HT-29 (cell line): Measurements from ENCODE around the gene CDH4. TPM values are rescaled to one million over a fixed set of nuclear protein-coding genes. Genes with fewer than 3 reads are reported as not detected.
A peak's percentile ranks its signal among the peaks of the same experiment; 100 is the strongest.

ENCODE experiments used
- DNase-seq: peaks from one replicate; pipeline ENCODE4 v3.0.0-alpha.2; 2015; ENCODE audit warnings: low spot score
- total RNA-seq: library from RNA; depleted of rRNA; stranded (reverse); fragments of >200 nt; shearing (Covaris generic); gene quantifications from 2 replicates; pipeline ENCODE4 v1.2.3, GENCODE V29; 2014

CDH4 gene
- total RNA-seq, 1 experiment from 2014 or later, result not detected

GRCh38 chr20:61762886-61763739 is 511.1 kb downstream of the CDH4 start:
- no peak for DNase-seq

DNA sequence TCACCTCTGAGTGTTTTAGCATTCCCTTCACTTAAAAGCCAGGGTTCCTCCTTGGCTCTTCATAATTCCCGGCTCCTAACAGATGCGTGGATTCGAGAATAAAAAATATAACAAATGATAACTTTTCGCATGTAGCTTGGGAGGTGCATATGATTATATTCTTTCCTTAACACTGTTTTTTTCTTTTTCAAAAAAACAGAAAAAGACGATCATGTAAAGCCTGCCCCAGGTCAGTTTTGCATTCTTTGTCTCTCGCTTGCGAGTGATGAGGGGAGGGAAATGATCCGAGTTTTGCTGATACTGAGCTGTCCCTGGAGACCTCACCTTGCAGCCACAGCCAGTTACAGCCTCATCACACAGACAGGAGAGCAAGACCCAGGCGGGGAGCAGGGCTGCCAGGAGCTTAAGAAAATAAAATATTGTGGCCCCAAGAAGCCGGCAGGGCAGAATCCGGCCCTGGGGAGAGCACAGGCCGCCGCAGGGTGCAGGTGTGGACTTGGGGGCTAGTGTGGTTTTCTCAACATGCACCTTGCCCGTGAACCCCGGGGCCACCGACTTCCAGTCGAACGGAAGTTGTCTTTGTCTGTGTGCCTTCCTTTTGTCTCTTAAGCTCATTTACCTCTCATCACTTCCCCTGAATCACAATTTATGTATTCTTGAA is 511.8 kb downstream of the CDH4 start:
- no peak for DNase-seq

GRCh38 chr20:61764471-61765025 is 512.5 kb downstream of the CDH4 start:
- DNase-seq, result no peak

DNA sequence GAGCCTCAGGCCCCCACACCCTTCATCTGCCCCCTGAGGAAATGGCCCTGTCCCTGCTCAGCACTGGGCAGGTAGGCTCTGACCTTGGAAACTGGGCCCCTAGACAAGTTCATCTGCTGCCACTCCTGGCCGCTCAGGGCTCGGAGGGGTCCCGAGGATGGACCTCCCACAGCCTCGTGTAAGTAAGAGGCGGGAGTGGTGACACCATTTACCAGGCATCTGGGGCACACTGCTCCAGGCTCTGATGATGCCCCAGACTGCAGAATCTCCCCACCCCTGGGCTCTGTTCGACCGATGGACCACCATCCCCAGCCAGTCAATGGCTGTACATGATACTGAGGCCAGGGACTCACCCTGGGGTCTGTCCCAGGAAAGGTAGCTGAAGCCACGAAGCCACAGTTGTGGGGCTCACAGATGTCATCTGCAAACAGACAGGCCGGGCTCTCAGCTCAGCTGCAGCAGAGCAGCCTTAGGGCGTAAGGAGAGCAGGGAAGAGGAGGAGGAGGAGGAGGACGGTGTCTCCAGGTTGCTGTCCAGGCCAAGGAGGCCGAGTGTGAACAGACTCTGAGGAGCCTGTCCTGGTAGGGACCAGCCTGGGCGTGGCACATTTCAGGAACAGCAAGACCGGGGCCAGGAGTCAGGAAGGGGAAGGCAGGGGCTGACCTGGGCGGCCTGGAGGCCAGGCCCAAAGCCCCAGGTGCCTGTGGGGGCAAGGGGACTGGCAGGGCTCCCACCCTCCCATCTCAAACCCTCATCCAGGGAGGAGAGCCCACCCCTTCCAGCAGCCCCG is 513.2 kb downstream of the CDH4 start:
- DNase-seq, result no peak

- DNase-seq, result peak; percentile 28
Measured at GRCh38 chr20:61765871-61766654, 514.0 kb downstream of the CDH4 start.

DNA sequence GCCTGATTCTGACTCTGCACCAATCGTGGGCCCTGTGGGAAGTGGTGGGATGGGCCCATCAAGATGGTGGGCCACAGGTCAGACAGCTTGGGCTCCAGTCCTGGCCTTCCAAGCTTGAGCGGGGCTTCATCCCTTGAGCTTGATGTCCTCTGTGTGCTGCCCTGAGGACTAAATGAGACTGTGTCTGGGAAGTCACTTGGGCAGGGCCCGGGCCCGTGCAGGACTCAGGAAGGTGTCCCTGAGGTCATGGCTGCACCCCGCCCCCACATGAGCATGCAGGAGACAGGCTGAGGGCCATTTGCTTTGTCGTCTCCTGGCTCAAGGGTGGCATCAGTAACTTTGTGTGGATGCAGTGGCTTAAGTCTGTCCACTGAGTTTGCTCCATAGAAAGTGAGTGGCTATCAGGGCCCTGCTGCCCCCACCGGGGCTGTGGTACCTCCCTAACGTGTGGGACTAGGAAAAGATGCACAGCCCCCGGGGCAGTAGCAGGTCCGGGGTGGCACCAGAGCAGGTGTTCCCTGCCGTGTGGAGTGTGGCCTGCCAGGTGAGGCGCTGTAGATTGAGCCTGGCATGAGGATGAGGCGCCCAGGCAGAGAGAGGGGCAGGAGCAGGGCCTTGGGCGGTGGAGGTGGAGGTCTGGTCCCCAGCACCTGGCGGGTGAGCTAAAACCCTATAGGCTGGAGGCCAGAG is 515.0 kb downstream of the CDH4 start:
- DNase-seq, result no peak

DNA sequence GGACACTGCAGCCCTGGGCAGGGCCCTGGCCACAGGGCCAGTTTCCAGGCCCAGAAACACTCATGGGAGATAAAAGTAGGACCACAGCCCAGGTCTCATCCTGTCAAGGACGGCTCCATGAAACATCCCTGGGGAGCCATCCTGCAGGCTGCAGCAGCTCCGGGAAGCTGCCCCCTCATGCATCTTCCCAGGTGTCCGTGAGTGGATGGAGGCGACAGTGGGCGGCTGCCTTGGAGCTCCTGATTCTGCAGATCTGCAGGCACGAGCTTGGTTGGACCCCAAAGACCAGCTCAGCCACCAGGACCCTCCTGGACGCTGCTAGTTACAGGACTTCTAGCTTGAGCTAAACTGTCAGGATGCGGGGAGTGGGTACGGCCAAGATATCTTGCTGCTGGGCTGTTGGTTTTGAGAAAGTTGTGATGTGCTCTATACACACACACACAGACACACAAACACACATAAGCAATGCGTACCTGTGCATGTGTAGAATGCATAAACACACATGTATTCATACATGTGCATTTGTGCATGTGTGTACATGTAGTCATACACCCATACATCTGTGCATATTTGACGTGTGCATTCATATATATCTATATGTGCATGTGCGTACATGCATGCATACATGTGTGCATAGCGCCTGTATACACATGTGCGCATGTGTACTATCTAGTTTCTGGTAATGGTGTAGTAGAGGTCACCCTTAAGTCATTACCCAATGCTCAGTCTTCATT is 515.9 kb downstream of the CDH4 start:
- no peak for DNase-seq

DNA sequence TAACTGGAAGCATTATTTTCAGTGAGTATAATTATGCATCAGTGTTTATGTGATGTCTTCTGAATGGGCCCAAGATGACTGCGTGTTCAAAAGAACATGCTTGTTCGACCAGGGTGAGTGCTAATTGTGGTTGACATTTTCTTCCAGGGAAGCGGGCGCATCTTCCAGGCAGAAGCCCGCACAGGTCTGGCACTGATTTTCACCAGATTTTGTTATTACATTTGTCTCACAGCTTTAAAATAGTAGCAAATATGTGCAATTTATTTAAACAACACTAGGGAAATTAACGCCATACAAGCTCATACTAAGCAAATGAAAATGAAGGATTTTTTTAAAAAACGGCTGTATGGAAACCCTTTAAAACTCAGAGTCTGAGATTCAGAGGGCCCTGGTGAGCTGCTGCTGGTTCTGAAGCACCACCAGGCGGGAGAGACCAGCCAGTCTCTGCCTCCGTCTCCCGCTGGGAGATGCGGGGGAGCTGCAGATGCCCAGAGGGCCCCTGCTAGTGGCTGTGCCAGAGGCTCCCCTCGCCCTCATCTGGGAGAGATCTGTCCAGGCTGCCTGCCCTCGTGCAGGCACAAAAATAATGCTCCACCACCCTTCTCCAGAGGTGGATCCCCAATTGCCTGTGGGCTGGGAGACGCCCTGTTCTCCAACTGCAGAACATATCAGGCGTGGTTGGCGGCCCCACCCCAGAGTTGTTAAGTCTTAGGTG is 516.7 kb downstream of the CDH4 start:
- no peak for DNase-seq

- DNase-seq, result no peak
Measured at GRCh38 chr20:61769286-61769832, 517.3 kb downstream of the CDH4 start.

GRCh38 chr20:61770113-61770585 is 518.1 kb downstream of the CDH4 start:
- DNase-seq, result no peak

DNA sequence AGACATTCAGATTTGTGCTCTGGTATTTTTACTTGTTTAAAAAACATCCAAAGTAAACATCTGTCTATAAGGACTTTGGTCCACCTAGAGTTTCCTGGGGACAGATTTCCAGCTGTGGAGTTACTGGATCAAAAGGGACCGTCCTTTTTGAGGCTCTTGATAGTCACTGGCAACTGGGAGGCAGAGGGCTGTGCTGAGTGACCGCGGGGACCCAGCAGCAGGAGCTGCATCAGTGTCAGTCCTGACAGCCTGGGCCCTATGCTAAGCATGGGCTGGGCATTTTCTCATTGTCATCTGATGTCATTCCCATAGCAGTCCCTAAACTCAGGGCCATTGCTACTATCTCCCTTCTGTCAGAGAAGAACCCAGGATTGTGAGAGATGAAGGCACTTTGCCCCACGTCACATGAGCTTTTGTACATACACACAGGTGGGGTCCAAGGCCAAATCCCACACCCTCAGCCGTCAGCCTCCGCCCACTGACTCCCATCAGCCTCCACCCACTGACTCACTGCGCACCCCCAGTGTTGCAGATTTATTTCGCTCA is 519.8 kb downstream of the CDH4 start:
- DNase-seq, result no peak

- DNase-seq, result no peak
Measured at GRCh38 chr20:61772828-61773631, 521.0 kb downstream of the CDH4 start.

DNA sequence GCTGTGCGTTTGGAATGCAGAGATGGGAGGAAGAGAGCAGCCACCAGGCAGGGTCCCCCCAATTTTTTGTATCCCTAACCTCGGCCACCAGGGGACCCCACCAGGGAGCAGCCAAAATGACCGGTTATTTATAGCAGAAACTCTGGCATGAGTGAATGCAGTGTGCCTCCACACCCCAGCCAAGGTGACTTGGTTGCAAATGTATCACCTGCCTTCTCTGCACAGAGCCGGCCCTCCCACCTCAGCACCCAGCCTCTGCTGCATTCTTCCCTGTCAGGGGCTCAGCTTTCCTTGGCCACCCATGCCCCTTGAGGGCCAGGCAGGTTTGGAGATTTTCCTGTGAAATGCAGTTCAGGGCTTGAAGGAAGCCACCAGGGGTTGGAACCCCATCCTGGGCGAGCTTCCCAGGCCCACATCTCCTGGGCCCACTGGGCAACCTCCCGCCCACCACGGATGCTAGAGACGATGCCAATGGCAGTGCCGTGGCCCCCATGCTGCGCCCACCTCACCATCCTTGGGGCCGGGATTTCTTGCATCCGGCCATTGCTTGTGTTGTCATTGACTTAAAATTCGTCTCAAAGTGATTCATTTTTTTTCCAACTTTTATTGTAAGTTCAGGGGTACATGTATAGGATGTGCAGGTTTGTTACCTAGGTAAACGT is 522.0 kb downstream of the CDH4 start:
- no peak for DNase-seq

DNA sequence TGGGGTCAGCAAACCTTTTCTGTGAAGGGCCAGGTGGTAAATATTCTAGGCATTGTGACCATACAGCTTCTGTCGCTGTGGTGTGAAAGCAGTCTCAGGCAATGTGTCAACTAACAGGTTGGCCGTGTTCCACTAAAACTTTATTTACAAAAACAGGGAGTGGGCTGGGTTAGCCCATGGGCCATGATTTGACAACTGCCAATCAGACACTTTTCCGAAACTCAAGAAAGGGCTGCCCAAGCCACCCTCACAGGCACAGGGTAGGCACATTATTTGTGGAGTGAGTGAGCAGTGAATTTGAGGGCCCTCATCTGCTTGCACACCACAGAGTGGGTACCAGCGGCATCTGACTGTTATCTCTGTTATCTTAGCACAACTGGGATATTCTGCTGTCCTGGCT is 523.4 kb downstream of the CDH4 start:
- no peak for DNase-seq

GRCh38 chr20:61776491-61777075 is 524.5 kb downstream of the CDH4 start:
- no peak for DNase-seq

DNA sequence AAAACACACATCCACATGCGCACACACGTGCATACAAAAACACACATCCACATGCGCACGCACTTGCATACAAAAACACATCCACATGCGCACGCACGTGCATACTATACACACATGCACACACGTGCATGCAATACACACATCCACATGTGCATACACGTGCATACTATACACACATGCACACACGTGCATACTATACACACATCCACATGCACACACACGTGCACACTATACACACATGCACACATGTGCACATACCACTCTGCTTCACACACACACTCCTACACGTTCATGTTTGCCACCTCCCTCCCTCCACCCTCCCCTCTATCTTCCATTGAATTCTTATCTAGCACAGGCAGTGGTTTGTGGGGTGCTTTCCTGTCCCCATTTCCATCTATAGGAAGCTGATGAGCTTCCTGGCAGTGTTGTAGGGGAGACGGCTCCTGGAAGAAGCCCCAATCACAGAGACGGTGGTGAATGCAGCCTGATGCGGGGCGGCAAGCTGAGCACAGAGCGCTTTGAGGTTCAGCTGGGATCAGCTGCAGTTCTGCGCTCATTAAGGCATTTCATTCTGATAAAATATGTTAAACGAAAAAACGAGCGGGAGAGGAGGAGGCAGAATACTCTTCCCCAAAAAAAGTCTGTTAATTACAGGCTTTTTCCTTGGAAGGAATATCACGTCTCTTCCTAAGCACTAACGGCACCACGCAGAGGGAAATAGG is 525.9 kb downstream of the CDH4 start:
- DNase-seq, result no peak
